Sigmoid colon (tissue), 7 donors: ENCODE data around the gene PLEKHA6. TPM values are rescaled to one million over a fixed set of nuclear protein-coding genes. Genes with fewer than 3 reads are reported as not detected.

Experiments used
- DNase-seq: peaks from one replicate; pipeline ENCODE4 v3.0.0-alpha.2; 2019
- H3K27ac ChIP-seq, 4 donors: fragments of 200-600 bp; sonication (generic); one replicate each; pipeline ENCODE4 v1.5.1; 2016 to 2019; ENCODE audit warnings: mild to moderate bottlenecking in 1 of 4
- H3K27me3 ChIP-seq, 3 donors: fragments of 200-600 bp; sonication (generic); one replicate each; pipeline ENCODE4 v1.5.1; 2019; ENCODE audit warnings: mild to moderate bottlenecking in 1 of 3
- H3K36me3 ChIP-seq, 4 donors: fragments of 200-600 bp; sonication (generic); one replicate each; pipeline ENCODE4 v1.5.1; 2016 to 2019
- H3K4me1 ChIP-seq, 4 donors: fragments of 200-600 bp; sonication (generic); one replicate each; pipeline ENCODE4 v1.5.1; 2017 to 2019
- H3K4me3 ChIP-seq, 4 donors: fragments of 200-600 bp; sonication (generic); one replicate each; pipeline ENCODE4 v1.5.1; 2017 to 2019; ENCODE audit warnings: mild to moderate bottlenecking in 2 of 4, moderate library complexity in 1 of 4
- H3K9me3 ChIP-seq, 4 donors: fragments of 200-600 bp in 3 of 4; sonication (generic) in 3 of 4; one replicate each; pipeline versions ENCODE4 v1.5.1 to v1.6.1; 2013 to 2019
- CTCF ChIP-seq, 4 experiments: fragments of 450-650 bp in 3 of 4; fragments of 200-600 bp in 1 of 4; IDR thresholded peaks; one replicate each; pipeline ENCODE4 v1.5.1; 2016 to 2019; ENCODE audit warnings: antibody characterized with exemption in 4 of 4, mild to moderate bottlenecking in 3 of 4, moderate library complexity in 2 of 4
- EP300 ChIP-seq, 4 donors: sonication (generic); formaldehyde crosslinking; IDR thresholded peaks; one replicate each; pipeline ENCODE4 v1.6.1; 2017; ENCODE audit warnings: antibody characterized with exemption in 4 of 4
- POLR2A ChIP-seq, 2 donors: fragments of 450-650 bp; IDR thresholded peaks; one replicate each; pipeline ENCODE4 v1.6.1; 2016; ENCODE audit warnings: antibody characterized with exemption in 2 of 2, mild to moderate bottlenecking in 2 of 2, moderate library complexity in 2 of 2
- POLR2AphosphoS5 ChIP-seq, 4 donors: sonication (generic); formaldehyde crosslinking; IDR thresholded peaks; one replicate each; pipeline ENCODE4 v1.6.1; 2017; ENCODE audit warnings: antibody characterized with exemption in 4 of 4
- WGBS, 2 donors: extraction: QIAGEN DNeasy Blood & Tissue Kit; methylation state at CpG; one replicate each; pipeline ENCODE4 v1.1.7; 2013; 5-methylcytosine and 5-hydroxymethylcytosine counted together
- intact Hi-C: fragments of 100-400 bp; cut with DNase I; formaldehyde crosslinking; loops from one replicate; pipeline ENCODE4 v1.15.1; 2023
- polyA plus RNA-seq, 3 donors: library from polyadenylated mRNA; stranded (reverse); fragments of 200-250 nt; gene quantifications; one replicate each; pipeline ENCODE4 v1.2.3, GENCODE V29; 2013
- total RNA-seq, 4 donors: library from RNA; depleted of rRNA; stranded (reverse); fragments of >200 nt; gene quantifications; one replicate each; pipeline ENCODE4 v1.1.0, GENCODE V29; 2016
- donor health status: healthy with polysubstance abuse.
- donor health status: Bipolar disorder and iron deficiency.
- donor health status: healthy.

The PLEKHA6 gene
- total and polyA plus RNA-seq, 7 donors: 5.6 to 58.7 (median 15.0) TPM

GRCh38 chr1:204251286-204251685 lies 108.4 kb downstream of the PLEKHA6 start:
- no peak for TF ChIP-seq CTCF (IDR thresholded peaks at IDR 0.05)
- TF ChIP-seq POLR2A (IDR thresholded peaks at IDR 0.05): no peak
- no peak for TF ChIP-seq EP300 (IDR thresholded peaks at IDR 0.05)
- no peak for TF ChIP-seq POLR2AphosphoS5 (IDR thresholded peaks at IDR 0.05)
- DNase-seq: no peak
- Histone ChIP-seq H3K9me3 (no peaks in the 10 kb centered on the region), H3K4me3 (no peak overlapping the region), H3K27ac (no peak overlapping the region), H3K36me3 (no peaks in the 10 kb centered on the region), H3K27me3 (no peaks in the 10 kb centered on the region), H3K4me1 (no peaks in the 10 kb centered on the region)
- intact Hi-C loops: no loop called here
- 93 to 94% methylated on average over 7 of the region's 7 CpGs for WGBS, 2 donors

DNA sequence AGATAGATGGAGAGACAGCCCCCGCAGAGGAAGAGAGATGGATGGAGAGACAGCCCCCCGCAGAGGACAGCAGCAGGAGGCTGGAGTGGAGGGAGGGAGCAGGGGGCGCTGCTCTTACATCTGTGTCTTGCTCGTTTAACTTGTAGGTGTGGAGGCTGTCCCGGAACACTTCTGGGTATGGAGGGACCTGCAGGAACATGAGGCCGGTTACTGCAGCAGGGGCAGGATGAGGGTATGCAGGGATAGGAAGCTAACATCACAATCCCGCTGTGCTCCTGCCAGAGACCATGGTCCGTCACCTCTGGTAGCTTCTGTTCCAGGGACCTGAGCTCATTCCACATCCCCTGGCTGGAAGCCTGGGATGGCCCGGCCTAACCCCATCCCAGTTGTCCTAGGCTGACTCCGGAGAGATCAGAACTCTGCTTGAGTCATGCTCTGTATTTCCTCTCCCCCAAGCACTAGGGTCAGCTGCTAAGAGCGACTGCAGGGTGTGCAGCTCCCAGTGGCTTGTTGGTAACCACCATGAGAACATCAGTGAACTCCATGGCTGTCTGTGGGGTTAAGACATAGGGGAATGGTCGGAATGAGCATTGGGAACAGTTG lies 109.2 kb downstream of the PLEKHA6 start:
- 83 to 88% methylated on average over 12 of the region's 12 CpGs for WGBS, 2 donors
- H3K27me3 ChIP-seq: no peaks in the 10 kb centered on the region
- intact Hi-C loops: no loop called here
- H3K27ac ChIP-seq: no peak overlapping the region
- no peaks in the 10 kb centered on the region for H3K9me3 ChIP-seq
- no peaks in the 10 kb centered on the region for H3K4me1 ChIP-seq
- no peak for DNase-seq
- no peak for TF ChIP-seq CTCF (IDR thresholded peaks at IDR 0.05)
- no peak for TF ChIP-seq POLR2AphosphoS5 (IDR thresholded peaks at IDR 0.05)
- no peak for TF ChIP-seq POLR2A (IDR thresholded peaks at IDR 0.05)
- TF ChIP-seq EP300 (IDR thresholded peaks at IDR 0.05): no peak
- H3K4me3 ChIP-seq: no peak overlapping the region
- H3K36me3 ChIP-seq: no peaks in the 10 kb centered on the region

DNA sequence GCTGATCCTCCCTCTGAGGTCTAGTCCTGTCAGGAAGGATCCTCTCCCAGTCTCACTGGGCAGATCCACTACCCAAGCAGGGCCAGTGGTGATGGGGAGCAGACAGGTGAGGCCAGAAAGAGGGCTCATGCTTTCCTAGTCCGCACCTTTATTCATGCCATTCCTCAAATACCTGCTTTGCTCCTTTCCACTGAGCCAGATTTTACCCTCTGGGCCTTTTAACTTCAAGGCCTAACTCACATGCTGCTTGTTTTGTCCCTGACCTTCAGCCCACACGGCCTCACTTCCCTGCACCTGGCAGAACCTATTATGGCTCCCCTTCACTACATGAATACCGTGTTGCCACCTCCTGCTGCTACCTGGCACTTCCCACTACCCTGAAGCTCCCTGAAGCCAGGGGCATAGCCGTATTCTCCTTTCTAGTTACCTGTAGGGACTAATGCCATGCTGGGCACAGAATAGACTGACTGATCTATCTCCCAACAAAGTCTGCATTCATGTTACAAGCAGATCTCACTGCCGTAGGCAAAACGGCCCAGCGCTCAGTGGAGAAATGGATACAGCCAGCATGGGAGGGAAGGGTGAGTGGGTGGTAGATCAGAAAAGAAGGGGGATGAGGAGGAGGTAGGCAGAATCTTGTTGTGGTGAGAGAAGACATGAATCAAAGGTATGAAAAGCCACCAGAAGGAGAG lies 109.8 kb downstream of the PLEKHA6 start:
- Histone ChIP-seq H3K9me3 (no peaks in the 10 kb centered on the region), H3K27ac (no peak overlapping the region), H3K27me3 (no peaks in the 10 kb centered on the region), H3K4me1 (no peaks in the 10 kb centered on the region), H3K36me3 (no peaks in the 10 kb centered on the region), H3K4me3 (no peak overlapping the region)
- TF ChIP-seq POLR2A (IDR thresholded peaks at IDR 0.05) (no peak), EP300 (IDR thresholded peaks at IDR 0.05) (no peak), CTCF (IDR thresholded peaks at IDR 0.05) (no peak), POLR2AphosphoS5 (IDR thresholded peaks at IDR 0.05) (no peak)
- intact Hi-C loops: no loop called here
- no peak for DNase-seq
- 82 to 83% methylated on average over 7 of the region's 7 CpGs for WGBS, 2 donors

GRCh38 chr1:204248954-204249353 lies 110.8 kb downstream of the PLEKHA6 start:
- H3K36me3 ChIP-seq: no peaks in the 10 kb centered on the region
- no peak for DNase-seq
- 92 to 96% methylated on average over 3 of the region's 3 CpGs for WGBS, 2 donors
- H3K27ac ChIP-seq: no peak overlapping the region
- no peaks in the 10 kb centered on the region for H3K9me3 ChIP-seq
- intact Hi-C loops: no loop called here
- no peaks in the 10 kb centered on the region for H3K27me3 ChIP-seq
- H3K4me1 ChIP-seq: no peaks in the 10 kb centered on the region
- TF ChIP-seq POLR2AphosphoS5 (IDR thresholded peaks at IDR 0.05) (no peak), CTCF (IDR thresholded peaks at IDR 0.05) (no peak), EP300 (IDR thresholded peaks at IDR 0.05) (no peak), POLR2A (IDR thresholded peaks at IDR 0.05) (no peak)
- no peak overlapping the region for H3K4me3 ChIP-seq
